Measurements from ENCODE around the gene CHD2. TPM values are rescaled to one million over a fixed set of nuclear protein-coding genes. Genes with fewer than 3 reads are reported as not detected.
A peak's percentile ranks its signal among the peaks of the same experiment; 100 is the strongest.

Gene CHD2
- total RNA-seq, 1 experiment from 2014 or later: 85.0 TPM

DNA sequence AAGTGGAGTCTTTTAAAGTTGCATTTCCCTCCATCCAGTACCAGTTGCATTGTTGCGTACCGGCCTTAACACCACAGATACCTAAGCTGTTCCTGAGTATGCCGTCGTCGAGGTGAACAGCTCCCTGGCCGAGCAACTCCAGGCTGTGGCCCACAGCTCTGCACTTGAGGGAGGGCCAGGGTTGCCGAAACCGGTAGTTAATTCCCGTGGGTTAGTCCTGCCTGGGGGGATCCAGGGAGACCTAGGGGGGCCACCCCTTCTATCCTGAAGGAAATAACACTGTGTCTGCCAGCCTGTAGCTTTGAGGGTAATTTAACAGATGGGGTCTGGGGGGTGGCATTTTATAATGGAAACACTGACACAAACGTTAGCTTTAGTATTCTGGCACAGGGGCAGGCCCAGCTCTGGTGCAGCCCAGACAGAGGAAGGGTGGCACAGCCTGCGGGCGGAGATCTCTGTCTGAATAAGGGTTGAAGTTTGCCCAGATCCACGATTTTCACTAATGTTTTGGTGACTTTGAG, 128.0 kb downstream of the CHD2 start:
- Mint-ChIP-seq H3K36me3 (ENCODE audit: insufficient read depth, unreplicated experiment) (peaks cover 94% of the 10 kb centered on the region), H3K9me3 (ENCODE audit: unreplicated experiment) (no peaks in the 10 kb centered on the region), H3K4me3 (ENCODE audit: unreplicated experiment) (no peak overlapping the region), H3K27ac (ENCODE audit: unreplicated experiment) (peak overlapping the region; percentile 32), H3K4me1 (ENCODE audit: low read depth, unreplicated experiment) (peaks cover 18% of the 10 kb centered on the region), H3K27me3 (ENCODE audit: insufficient read depth, unreplicated experiment) (no peaks in the 10 kb centered on the region)
- ChIA-PET POLR2A (no interaction called here), CTCF (interaction anchor here (1.3 to 3.9 kb wide), 2 partner anchors 60 to 1092 kb away, joined by 3 to 23 read pairs; no protein-coding TSS in a partner anchor)
- no peak overlapping the region for H3K4me3 ChIP-seq (ENCODE audit: low read depth, low read length)
- no peaks in the 10 kb centered on the region for H3K27me3 ChIP-seq (replicated peaks; ENCODE audit: control insufficient read depth, insufficient read depth, low read length)
- intact Hi-C loops (cut with micrococcal nuclease; ENCODE audit: unreplicated experiment): no loop called here
- no TSS peak for BruUV-seq (replicated peaks)
- H3K4me1 ChIP-seq: no peaks in the 10 kb centered on the region
- DNase-seq: no peak
- no peaks in the 10 kb centered on the region for H3K9me3 ChIP-seq
- H3K36me3 ChIP-seq (ENCODE audit: control insufficient read depth, insufficient read depth, low read length): peaks cover 14% of the 10 kb centered on the region
- TF ChIP-seq, protein P1, sequence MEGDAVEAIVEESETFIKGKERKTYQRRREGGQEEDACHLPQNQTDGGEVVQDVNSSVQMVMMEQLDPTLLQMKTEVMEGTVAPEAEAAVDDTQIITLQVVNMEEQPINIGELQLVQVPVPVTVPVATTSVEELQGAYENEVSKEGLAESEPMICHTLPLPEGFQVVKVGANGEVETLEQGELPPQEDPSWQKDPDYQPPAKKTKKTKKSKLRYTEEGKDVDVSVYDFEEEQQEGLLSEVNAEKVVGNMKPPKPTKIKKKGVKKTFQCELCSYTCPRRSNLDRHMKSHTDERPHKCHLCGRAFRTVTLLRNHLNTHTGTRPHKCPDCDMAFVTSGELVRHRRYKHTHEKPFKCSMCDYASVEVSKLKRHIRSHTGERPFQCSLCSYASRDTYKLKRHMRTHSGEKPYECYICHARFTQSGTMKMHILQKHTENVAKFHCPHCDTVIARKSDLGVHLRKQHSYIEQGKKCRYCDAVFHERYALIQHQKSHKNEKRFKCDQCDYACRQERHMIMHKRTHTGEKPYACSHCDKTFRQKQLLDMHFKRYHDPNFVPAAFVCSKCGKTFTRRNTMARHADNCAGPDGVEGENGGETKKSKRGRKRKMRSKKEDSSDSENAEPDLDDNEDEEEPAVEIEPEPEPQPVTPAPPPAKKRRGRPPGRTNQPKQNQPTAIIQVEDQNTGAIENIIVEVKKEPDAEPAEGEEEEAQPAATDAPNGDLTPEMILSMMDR (IDR thresholded peaks at IDR 0.05; ENCODE audit: insufficient read depth in 1 of 2, low read depth in 1 of 2, low read length in 1 of 2, severe bottlenecking in 1 of 2, unreplicated experiment in 1 of 2): no peak

DNA sequence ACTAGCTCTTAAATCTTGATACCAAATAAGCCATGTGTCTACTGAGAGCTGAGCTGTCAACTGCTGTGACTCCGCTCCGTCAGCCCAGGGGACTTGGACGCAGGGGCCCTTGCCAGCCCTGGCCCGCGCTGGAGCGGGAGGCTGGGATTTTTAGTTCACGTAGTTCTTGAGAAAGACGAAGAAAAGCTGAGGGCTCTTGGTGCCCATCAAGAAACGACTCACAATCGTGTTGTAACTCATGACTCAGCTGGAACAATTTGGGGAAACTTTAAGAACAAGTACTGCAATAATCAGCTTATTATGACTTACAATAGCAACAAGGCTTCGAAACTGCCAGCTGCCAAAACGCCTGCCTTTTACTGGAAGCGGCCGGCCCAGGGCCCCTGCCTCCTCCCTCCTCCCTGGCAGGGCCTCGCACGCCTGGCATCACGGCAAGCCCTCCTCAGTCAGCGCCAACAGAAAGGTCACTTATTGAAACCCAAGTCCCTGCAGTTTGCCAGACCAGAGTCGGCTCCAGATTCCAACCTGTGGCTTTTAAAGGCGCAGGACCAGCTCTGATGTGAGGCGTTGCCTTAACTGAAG, 128.6 kb downstream of the CHD2 start:
- Mint-ChIP-seq H3K4me3 (ENCODE audit: unreplicated experiment) (no peak overlapping the region), H3K9me3 (ENCODE audit: unreplicated experiment) (no peaks in the 10 kb centered on the region), H3K27ac (ENCODE audit: unreplicated experiment) (peak overlapping the region; percentile 87), H3K4me1 (ENCODE audit: low read depth, unreplicated experiment) (peaks cover 18% of the 10 kb centered on the region), H3K27me3 (ENCODE audit: insufficient read depth, unreplicated experiment) (no peaks in the 10 kb centered on the region), H3K36me3 (ENCODE audit: insufficient read depth, unreplicated experiment) (peaks cover 88% of the 10 kb centered on the region)
- H3K9me3 ChIP-seq: no peaks in the 10 kb centered on the region
- ChIA-PET CTCF (interaction anchor here (0.6 to 3.9 kb wide), 3 partner anchors 10 to 1091 kb away, joined by 3 to 23 read pairs (median 4); no protein-coding TSS in a partner anchor), POLR2A (no interaction called here)
- intact Hi-C loops (cut with micrococcal nuclease; ENCODE audit: unreplicated experiment): no loop called here
- peak in 1 of 2 experiments; percentile 22 for DNase-seq
- TF ChIP-seq, protein P1 (IDR thresholded peaks at IDR 0.05; ENCODE audit: insufficient read depth in 1 of 2, low read depth in 1 of 2, low read length in 1 of 2, severe bottlenecking in 1 of 2, unreplicated experiment in 1 of 2): no peak
- BruUV-seq (replicated peaks): no TSS peak
- no peaks in the 10 kb centered on the region for H3K4me1 ChIP-seq
- H3K36me3 ChIP-seq (ENCODE audit: control insufficient read depth, insufficient read depth, low read length): peaks cover 14% of the 10 kb centered on the region
- no peaks in the 10 kb centered on the region for H3K27me3 ChIP-seq (replicated peaks; ENCODE audit: control insufficient read depth, insufficient read depth, low read length)
- no peak overlapping the region for H3K4me3 ChIP-seq (ENCODE audit: low read depth, low read length)

DNA sequence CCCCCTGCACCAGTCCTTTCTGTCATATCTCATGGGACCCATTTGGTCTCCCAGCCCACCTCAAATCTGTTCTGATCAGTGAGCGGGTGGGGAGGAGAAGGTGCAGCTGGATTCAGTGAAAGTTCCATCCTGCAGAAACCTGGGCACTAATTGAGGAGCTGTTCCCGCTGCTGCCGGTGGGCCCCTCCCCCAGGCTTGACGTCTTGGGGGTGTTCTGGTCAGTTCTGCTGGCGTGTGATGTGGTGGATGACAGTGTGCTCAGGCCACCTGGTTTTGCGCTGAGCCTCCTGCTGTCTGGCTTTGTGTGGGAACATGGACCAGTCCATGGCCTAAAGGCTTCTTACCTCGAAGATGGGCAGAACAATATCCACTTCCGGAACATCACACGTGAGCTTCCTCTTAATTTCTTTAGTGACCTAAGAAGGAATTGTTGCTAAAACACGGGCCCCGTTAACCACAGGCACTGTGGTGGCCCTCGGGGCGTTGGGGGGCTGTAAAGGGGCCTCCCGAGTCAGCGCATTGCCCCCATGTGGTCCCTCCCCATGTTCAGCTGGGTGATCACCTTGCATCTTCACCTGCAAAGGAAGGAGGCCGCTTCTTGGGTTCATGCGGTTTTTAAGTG, 129.2 kb downstream of the CHD2 start:
- no TSS peak for BruUV-seq (replicated peaks)
- ChIA-PET CTCF (interaction anchor here (0.6 to 3.9 kb wide), 7 partner anchors 11 to 1091 kb away, joined by 3 to 23 read pairs (median 4); no protein-coding TSS in a partner anchor), POLR2A (no interaction called here)
- Mint-ChIP-seq H3K9me3 (ENCODE audit: unreplicated experiment) (no peaks in the 10 kb centered on the region), H3K27me3 (ENCODE audit: insufficient read depth, unreplicated experiment) (no peaks in the 10 kb centered on the region), H3K4me1 (ENCODE audit: low read depth, unreplicated experiment) (peaks cover 18% of the 10 kb centered on the region), H3K27ac (ENCODE audit: unreplicated experiment) (peak overlapping the region; percentile 87), H3K36me3 (ENCODE audit: insufficient read depth, unreplicated experiment) (peaks cover 82% of the 10 kb centered on the region), H3K4me3 (ENCODE audit: unreplicated experiment) (no peak overlapping the region)
- Histone ChIP-seq H3K27me3 (replicated peaks; ENCODE audit: control insufficient read depth, insufficient read depth, low read length) (no peaks in the 10 kb centered on the region), H3K4me1 (no peaks in the 10 kb centered on the region), H3K36me3 (ENCODE audit: control insufficient read depth, insufficient read depth, low read length) (peaks cover 14% of the 10 kb centered on the region), H3K9me3 (no peaks in the 10 kb centered on the region), H3K4me3 (ENCODE audit: low read depth, low read length) (no peak overlapping the region)
- TF ChIP-seq, protein P1 (IDR thresholded peaks at IDR 0.05; ENCODE audit: insufficient read depth in 1 of 2, low read depth in 1 of 2, low read length in 1 of 2, severe bottlenecking in 1 of 2, unreplicated experiment in 1 of 2): no peak
- DNase-seq: peak in 1 of 2 experiments; percentile 27
- intact Hi-C loops (cut with micrococcal nuclease; ENCODE audit: unreplicated experiment): no loop called here

All from Caco-2 (cell line).